H1 (cell line): ENCODE results near the gene MZF1. TPM values are rescaled to one million over a fixed set of nuclear protein-coding genes. Genes with fewer than 3 reads are reported as not detected.

Experiments used
- CTCF ChIA-PET: fragments of 300-600 bp; sonication (Branson Sonifier 250); formaldehyde crosslinking; loops from one replicate; lab custom pipeline; 2021; ENCODE audit not compliant: partially characterized antibody; lab: Charles Lee
- POLR2A ChIA-PET: fragments of 300-600 bp; sonication (Branson Sonifier 250); formaldehyde crosslinking; loops from one replicate; lab custom pipeline; 2021; ENCODE audit warnings: inconsistent platforms; ENCODE audit not compliant: partially characterized antibody; lab: Charles Lee
- DNase-seq, 2 experiments: peaks; one replicate each; pipeline versions ENCODE4 v3.0.0 to v3.0.0-alpha.2; 2010 to 2022; ENCODE audit warnings: low spot score in 2 of 2, low read depth in 1 of 2, mixed read lengths in 1 of 2
- FAIRE-seq: peaks from 2 replicates; lab custom pipeline; 2011; peaks lifted over from hg19 to GRCh38; lab: Jason Lieb, UNC
- H2AFZ ChIP-seq: 2 replicates; pipeline ENCODE4 v1.8.1; 2012; ENCODE audit warnings: low read length, inconsistent platforms
- H2AK5ac ChIP-seq: 2 replicates; pipeline ENCODE4 v1.6.1; 2013; ENCODE audit warnings: low read depth, low read length
- H2BK120ac ChIP-seq: replicated peaks from 2 replicates; pipeline ENCODE3; 2013; ENCODE audit warnings: low read depth, low read length, inconsistent platforms
- H2BK12ac ChIP-seq: 2 replicates; pipeline ENCODE4 v1.6.1; 2013; ENCODE audit warnings: low read depth, low read length
- H2BK15ac ChIP-seq: 2 replicates; pipeline ENCODE4 v1.6.1; 2013; ENCODE audit warnings: low read length
- H2BK20ac ChIP-seq: 2 replicates; pipeline ENCODE4 v1.6.1; 2013; ENCODE audit warnings: low read length
- H2BK5ac ChIP-seq: 2 replicates; pipeline ENCODE4 v1.6.1; 2013; ENCODE audit warnings: low read depth, low read length
- H3K14ac ChIP-seq: 2 replicates; pipeline ENCODE4 v1.6.1; 2013; ENCODE audit warnings: inconsistent platforms; ENCODE audit not compliant: insufficient read length
- H3K18ac ChIP-seq: 2 replicates; pipeline ENCODE4 v1.6.1; 2013; ENCODE audit warnings: low read length; ENCODE audit errors: extremely low read depth
- H3K23ac ChIP-seq: 2 replicates; pipeline ENCODE4 v1.6.1; 2013; ENCODE audit warnings: inconsistent platforms; ENCODE audit not compliant: insufficient read length
- H3K23me2 ChIP-seq: 2 replicates; pipeline ENCODE4 v1.6.1; 2013; ENCODE audit warnings: low read depth, low read length
- H3K27ac ChIP-seq: 2 replicates; pipeline ENCODE4 v1.6.1; 2011; ENCODE audit warnings: low read depth, low read length, inconsistent platforms
- H3K27me3 ChIP-seq, 4 experiments: replicated peaks in 1 of 4; 1 replicate in 1 of 4; 2 replicates in 3 of 4; pipeline versions ENCODE4 v1.6.1 to v1.8.1; 2011 to 2013; ENCODE audit warnings: low read length in 3 of 4, mild to moderate bottlenecking in 3 of 4, inconsistent platforms in 2 of 4, mixed read lengths in 2 of 4, moderate library complexity in 1 of 4; ENCODE audit not compliant: control insufficient read depth in 3 of 4, insufficient read depth in 3 of 4; ENCODE audit errors: extremely low read depth in 1 of 4
- H3K36me3 ChIP-seq, 4 experiments: 2 replicates each; pipeline versions ENCODE4 v1.6.1 to v1.8.1; 2011 to 2013; ENCODE audit warnings: mild to moderate bottlenecking in 4 of 4, low read length in 3 of 4, moderate library complexity in 2 of 4, control low read depth in 1 of 4, inconsistent platforms in 1 of 4; ENCODE audit not compliant: insufficient read depth in 4 of 4, control insufficient read depth in 2 of 4
- H3K4ac ChIP-seq: replicated peaks from 2 replicates; pipeline ENCODE3; 2013; ENCODE audit warnings: low read length, low read depth, mixed read lengths, inconsistent platforms; ENCODE audit not compliant: insufficient read length
- H3K4me1 ChIP-seq, 4 experiments: replicated peaks in 1 of 4; 1 replicate in 1 of 4; 2 replicates in 3 of 4; pipeline versions ENCODE4 v1.6.1 to v1.8.1; 2011 to 2013; ENCODE audit warnings: low read length in 3 of 4, inconsistent platforms in 2 of 4, mixed read lengths in 1 of 4; ENCODE audit not compliant: insufficient read depth in 4 of 4, control insufficient read depth in 3 of 4
- H3K4me2 ChIP-seq, 2 experiments: 2 replicates each; pipeline versions ENCODE4 v1.6.1 to v1.8.1; 2011 to 2013; ENCODE audit warnings: low read depth in 2 of 2, low read length in 2 of 2, control low read depth in 1 of 2, inconsistent platforms in 1 of 2, mild to moderate bottlenecking in 1 of 2; ENCODE audit not compliant: insufficient read depth in 1 of 2
- H3K4me3 ChIP-seq, 4 experiments: fragments of 200-600, 300-600 bp in 1 of 4; sonication (generic), shearing (Covaris generic), sonication (Bioruptor Twin) in 1 of 4; 2 replicates each; pipeline versions ENCODE4 v1.5.1 to v1.8.1; 2011 to 2016; ENCODE audit warnings: low read length in 4 of 4, low read depth in 3 of 4, control low read depth in 2 of 4, inconsistent platforms in 2 of 4, mild to moderate bottlenecking in 2 of 4, mixed read lengths in 1 of 4, moderate library complexity in 1 of 4; ENCODE audit not compliant: insufficient read depth in 2 of 4; ENCODE audit errors: extremely low read depth in 1 of 4
- H3K56ac ChIP-seq: replicated peaks from 2 replicates; pipeline ENCODE3; 2013; ENCODE audit warnings: low read depth, mild to moderate bottlenecking, mixed read lengths, low read length, inconsistent platforms; ENCODE audit not compliant: insufficient read length
- H3K79me1 ChIP-seq: 2 replicates; pipeline ENCODE4 v1.6.1; 2013; ENCODE audit warnings: low read depth, low read length, control low read depth
- H3K79me2 ChIP-seq, 2 experiments: 2 replicates each; pipeline versions ENCODE4 v1.6.1 to v1.8.1; 2012 to 2013; ENCODE audit warnings: low read length in 2 of 2, mild to moderate bottlenecking in 2 of 2, inconsistent platforms in 1 of 2; ENCODE audit not compliant: insufficient read depth in 2 of 2, control insufficient read depth in 1 of 2
- H3K9ac ChIP-seq, 4 experiments: replicated peaks in 1 of 4; 1 replicate in 1 of 4; 2 replicates in 3 of 4; pipeline versions ENCODE4 v1.6.1 to v1.8.1; 2011 to 2013; ENCODE audit warnings: low read depth in 3 of 4, low read length in 3 of 4, control low read depth in 2 of 4, mild to moderate bottlenecking in 2 of 4, moderate library complexity in 2 of 4, inconsistent platforms in 1 of 4; ENCODE audit errors: extremely low read depth in 1 of 4
- H3K9me3 ChIP-seq, 2 experiments: 2 replicates each; pipeline versions ENCODE4 v1.6.1 to v1.8.1; 2012 to 2013; ENCODE audit warnings: mild to moderate bottlenecking in 2 of 2, moderate library complexity in 2 of 2, control low read depth in 1 of 2, inconsistent platforms in 1 of 2, low read depth in 1 of 2, low read length in 1 of 2, mixed read lengths in 1 of 2; ENCODE audit not compliant: insufficient read depth in 2 of 2
- H4K20me1 ChIP-seq, 2 experiments: replicated peaks in 1 of 2; 2 replicates each; pipeline versions ENCODE3 to v1.8.1; 2011 to 2013; ENCODE audit warnings: inconsistent platforms in 2 of 2, low read length in 2 of 2, mild to moderate bottlenecking in 1 of 2; ENCODE audit not compliant: insufficient read depth in 2 of 2, control insufficient read depth in 1 of 2
- H4K5ac ChIP-seq: 2 replicates; pipeline ENCODE4 v1.6.1; 2013; ENCODE audit warnings: low read length, low read depth, mixed read lengths, inconsistent platforms; ENCODE audit not compliant: insufficient read length
- H4K8ac ChIP-seq: 2 replicates; pipeline ENCODE4 v1.8.0; 2013; ENCODE audit warnings: mild to moderate bottlenecking, moderate library complexity, low read length, inconsistent platforms; ENCODE audit not compliant: insufficient read depth; ENCODE audit errors: extremely low read depth
- H4K91ac ChIP-seq: replicated peaks from 2 replicates; pipeline ENCODE3; 2013; ENCODE audit warnings: low read length, mixed read lengths, inconsistent platforms; ENCODE audit not compliant: insufficient read length
- MAFK ChIP-seq: IDR thresholded peaks from 2 replicates; pipeline ENCODE4 v1.6.1; 2012; ENCODE audit warnings: low read depth, mild to moderate bottlenecking, improper control_type of control experiment, low read length
- WGBS, 2 experiments: shearing (Covaris generic) in 1 of 2; methylation state at CpG; one replicate each; pipeline versions ENCODE4 v1.1.6 to v1.1.7; 2013 to 2015; ENCODE audit warnings: low lambda C conversion rate in 2 of 2, mixed read lengths in 2 of 2, inconsistent platforms in 1 of 2, low coverage in 1 of 2, missing lambda C conversion rate in 1 of 2; ENCODE audit not compliant: insufficient replicate concordance in 2 of 2, insufficient coverage in 1 of 2, insufficient read length in 1 of 2; ENCODE audit errors: extremely low coverage in 1 of 2, missing lambda C conversion rate in 1 of 2; 5-methylcytosine and 5-hydroxymethylcytosine counted together
- polyA plus RNA-seq, 7 experiments: library from polyadenylated mRNA; depleted of rRNA in 3 of 7; stranded (reverse) in 5 of 7; unstranded in 2 of 7; fragments of >200 nt in 5 of 7; fragments of 200-250 nt in 2 of 7; gene quantifications; 1 replicate in 5 of 7; 2 replicates in 1 of 7; 4 replicates in 1 of 7; pipeline versions ENCODE4 v1.2.1 to v1.2.3, GENCODE V29; 2011 to 2013; ENCODE audit warnings: missing spikeins in 2 of 7, mixed read lengths in 2 of 7
- total RNA-seq: library from RNA; stranded (reverse); fragmentation: NEBNext Ultra II Directional; extraction: Animal tissue kit (Norgen Biotek cat#: 25700); gene quantifications from 2 replicates; pipeline ENCODE4 v1.2.1, GENCODE V29; 2021

The MZF1 gene
- total and polyA plus RNA-seq, 2 of the 8 experiments (the other 6 are each of a cell fraction or from before 2014, with no cell fraction given): 15.2 to 25.0 TPM

GRCh38 chr19:58521651-58522050 lies 51.5 kb downstream of the MZF1 start:
- Histone ChIP-seq H3K9ac (0 out of 7 replicates have a peak overlapping the region, but pooled peaks of 1 of the 4 experiments have one; percentile 4), H2BK120ac (no peak overlapping the region), H2AFZ (no peak overlapping the region), H2AK5ac (no peak overlapping the region), H2BK15ac (no peak overlapping the region), H3K18ac (no peak overlapping the region), H4K8ac (no peak overlapping the region), H3K14ac (no peak overlapping the region), H3K27ac (no peak overlapping the region; the same call in 1 of the 2 replicates), H3K36me3 (peaks cover 0 to 7% (median 2%) of the 10 kb centered on the region in 4 experiments; a peak in 2 of 8 replicates), H4K20me1 (peaks cover 2 to 9% of the 10 kb centered on the region in 2 experiments), H2BK12ac (no peak overlapping the region), H3K9me3 (no peaks in the 10 kb centered on the region), H2BK5ac (no peak overlapping the region), H3K23ac (no peak overlapping the region), H3K79me2 (peaks cover 0 to 15% of the 10 kb centered on the region in 2 experiments; a peak in 1 of 4 replicates), H3K27me3 (no peaks in the 10 kb centered on the region; a peak in 1 of 7 replicates), H4K5ac (no peak overlapping the region), H4K91ac (no peak overlapping the region), H3K4me1 (peaks cover 0 to 16% (median 11%) of the 10 kb centered on the region in 4 experiments; a peak in 6 of 7 replicates), H3K4me3 (0 out of 8 replicates have a peak overlapping the region, but pooled peaks of 1 of the 4 experiments have one; percentile 13), H3K4ac (no peak overlapping the region), H3K79me1 (peaks cover 2% of the 10 kb centered on the region; the same call in 1 of the 2 replicates), H3K23me2 (peaks cover 7% of the 10 kb centered on the region), H3K56ac (no peak overlapping the region), H3K4me2 (peak overlapping the region; percentile 25 to 67; a peak in 2 of 4 replicates), H2BK20ac (no peak overlapping the region)
- no peak for TF ChIP-seq MAFK
- CTCF ChIA-PET: interaction anchor here (0.6 to 3.8 kb wide), 7 partner anchors 14 to 669 kb away, joined by 3 to 35 read pairs (median 18); partner anchors contain the start of genes CHMP2A and UBE2M
- no peak for DNase-seq
- no peak for FAIRE-seq
- POLR2A ChIA-PET: interaction anchor here (0.7 to 21.3 kb wide), 8 partner anchors 10 to 134 kb away, joined by 3 to 650 read pairs (median 35); partner anchors contain the start of genes CHMP2A, RPS5, TRIM28 and UBE2M
- WGBS, 2 experiments: 82% methylated on average over 4 of the region's 4 CpGs; no CpG with 5 or more reads in 1 of the 2 experiments
